ENCODE results near the gene RUNX1.

DNA sequence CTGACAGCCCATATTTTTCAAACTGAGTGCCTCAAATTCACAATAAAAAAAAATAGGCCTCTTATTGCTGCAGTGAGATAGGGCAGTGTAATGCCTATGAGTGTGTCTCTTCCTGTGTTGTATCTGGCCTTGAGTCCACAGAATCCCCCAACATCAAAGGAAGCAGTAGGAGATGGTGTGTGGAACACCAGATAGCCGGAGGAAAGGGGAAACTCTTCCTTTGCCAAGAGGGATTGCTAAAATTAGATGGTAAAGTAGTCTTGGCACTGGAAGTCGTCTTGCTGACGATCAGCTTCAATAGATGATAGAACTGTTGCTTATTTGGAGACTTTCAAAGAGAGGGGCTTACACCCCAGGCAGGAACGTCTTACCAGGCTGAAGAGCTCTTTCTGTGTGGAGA lies 51.8 kb downstream of the RUNX1 start:
- TF ChIP-seq, protein P1, sequence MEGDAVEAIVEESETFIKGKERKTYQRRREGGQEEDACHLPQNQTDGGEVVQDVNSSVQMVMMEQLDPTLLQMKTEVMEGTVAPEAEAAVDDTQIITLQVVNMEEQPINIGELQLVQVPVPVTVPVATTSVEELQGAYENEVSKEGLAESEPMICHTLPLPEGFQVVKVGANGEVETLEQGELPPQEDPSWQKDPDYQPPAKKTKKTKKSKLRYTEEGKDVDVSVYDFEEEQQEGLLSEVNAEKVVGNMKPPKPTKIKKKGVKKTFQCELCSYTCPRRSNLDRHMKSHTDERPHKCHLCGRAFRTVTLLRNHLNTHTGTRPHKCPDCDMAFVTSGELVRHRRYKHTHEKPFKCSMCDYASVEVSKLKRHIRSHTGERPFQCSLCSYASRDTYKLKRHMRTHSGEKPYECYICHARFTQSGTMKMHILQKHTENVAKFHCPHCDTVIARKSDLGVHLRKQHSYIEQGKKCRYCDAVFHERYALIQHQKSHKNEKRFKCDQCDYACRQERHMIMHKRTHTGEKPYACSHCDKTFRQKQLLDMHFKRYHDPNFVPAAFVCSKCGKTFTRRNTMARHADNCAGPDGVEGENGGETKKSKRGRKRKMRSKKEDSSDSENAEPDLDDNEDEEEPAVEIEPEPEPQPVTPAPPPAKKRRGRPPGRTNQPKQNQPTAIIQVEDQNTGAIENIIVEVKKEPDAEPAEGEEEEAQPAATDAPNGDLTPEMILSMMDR (IDR thresholded peaks at IDR 0.05): no peak
- TF ChIP-seq POLR2AphosphoS5 (IDR thresholded peaks at IDR 0.05): no peak
